Astrocyte (in vitro differentiated cells and primary cell): ENCODE results near the gene ERN1. TPM values are rescaled to one million over a fixed set of nuclear protein-coding genes. Genes with fewer than 3 reads are reported as not detected.
A peak's percentile ranks its signal among the peaks of the same experiment; 100 is the strongest.

Experiments
- DNase-seq: peaks from one replicate; pipeline ENCODE4 v3.0.0-alpha.2; 2010; ENCODE audit warnings: low read depth
- FAIRE-seq: peaks from 2 replicates; lab custom pipeline; 2011; peaks lifted over from hg19 to GRCh38; lab: Jason Lieb, UNC
- H2AFZ ChIP-seq: 2 replicates; pipeline ENCODE4 v1.6.0; 2012; ENCODE audit warnings: low read depth, low read length, inconsistent platforms
- H3K27ac ChIP-seq: 2 replicates; pipeline ENCODE4 v1.5.1; 2011; ENCODE audit warnings: low read depth, low read length, inconsistent platforms
- H3K27me3 ChIP-seq: 2 replicates; pipeline ENCODE4 v1.6.0; 2011; ENCODE audit warnings: low read length, inconsistent platforms; ENCODE audit not compliant: insufficient read depth
- H3K36me3 ChIP-seq: 2 replicates; pipeline ENCODE4 v1.5.1; 2011; ENCODE audit warnings: low read length, inconsistent platforms; ENCODE audit not compliant: insufficient read depth
- H3K4me1 ChIP-seq: 2 replicates; pipeline ENCODE4 v1.5.1; 2011; ENCODE audit warnings: low read length, inconsistent platforms; ENCODE audit not compliant: insufficient read depth
- H3K4me2 ChIP-seq: 2 replicates; pipeline ENCODE4 v1.6.0; 2012; ENCODE audit warnings: low read length, inconsistent platforms
- H3K4me3 ChIP-seq: 2 replicates; pipeline ENCODE4 v1.5.1; 2011; ENCODE audit warnings: low read depth, mild to moderate bottlenecking, low read length, inconsistent platforms; ENCODE audit not compliant: insufficient read depth
- H3K79me2 ChIP-seq: 2 replicates; pipeline ENCODE4 v1.6.0; 2012; ENCODE audit warnings: mild to moderate bottlenecking, low read length, inconsistent platforms; ENCODE audit not compliant: insufficient read depth
- H3K9ac ChIP-seq: 2 replicates; pipeline ENCODE4 v1.6.0; 2012; ENCODE audit warnings: mild to moderate bottlenecking, low read length, inconsistent platforms
- H3K9me3 ChIP-seq: 2 replicates; pipeline ENCODE4 v1.5.1; 2012; ENCODE audit warnings: low read depth, mild to moderate bottlenecking, low read length, inconsistent platforms; ENCODE audit not compliant: insufficient read depth
- H4K20me1 ChIP-seq: 2 replicates; pipeline ENCODE4 v1.6.0; 2012; ENCODE audit warnings: low read length, inconsistent platforms; ENCODE audit not compliant: insufficient read depth
- H3K27ac Mint-ChIP-seq: one replicate; pipeline ENCODE4 v1.8.0; 2021; ENCODE audit warnings: mild to moderate bottlenecking, mixed read lengths; ENCODE audit not compliant: unreplicated experiment
- H3K27me3 Mint-ChIP-seq: one replicate; pipeline ENCODE4 v1.8.0; 2021; ENCODE audit warnings: low read depth, mixed read lengths; ENCODE audit not compliant: unreplicated experiment
- H3K36me3 Mint-ChIP-seq: one replicate; pipeline ENCODE4 v1.8.0; 2021; ENCODE audit warnings: low read depth, mixed read lengths; ENCODE audit not compliant: unreplicated experiment
- H3K4me1 Mint-ChIP-seq: one replicate; pipeline ENCODE4 v1.8.0; 2021; ENCODE audit warnings: low read depth, mixed read lengths; ENCODE audit not compliant: unreplicated experiment
- H3K4me3 Mint-ChIP-seq: one replicate; pipeline ENCODE4 v1.8.0; 2021; ENCODE audit warnings: mild to moderate bottlenecking, moderate library complexity, mixed read lengths; ENCODE audit not compliant: unreplicated experiment
- H3K9me3 Mint-ChIP-seq: one replicate; pipeline ENCODE4 v1.8.0; 2021; ENCODE audit warnings: mild to moderate bottlenecking, mixed read lengths; ENCODE audit not compliant: unreplicated experiment
- EZH2 ChIP-seq: IDR thresholded peaks from 2 replicates; pipeline ENCODE4 v1.6.1; 2012; ENCODE audit warnings: mild to moderate bottlenecking, low read length, inconsistent platforms; ENCODE audit not compliant: insufficient read depth
- total RNA-seq: library from RNA; stranded (reverse); gene quantifications from 2 replicates; pipeline ENCODE4 v1.2.1, GENCODE V29; 2021
- TF ChIP-seq, protein P1 (sequence below): IDR thresholded peaks from 2 replicates; pipeline ENCODE4 v1.5.1; 2011; ENCODE audit warnings: low read depth, mild to moderate bottlenecking, inconsistent platforms, low read length, moderate library complexity; ENCODE audit not compliant: insufficient read depth

ERN1 gene
- total RNA-seq, 1 donor from 2014 or later, result 11.7 TPM

DNA sequence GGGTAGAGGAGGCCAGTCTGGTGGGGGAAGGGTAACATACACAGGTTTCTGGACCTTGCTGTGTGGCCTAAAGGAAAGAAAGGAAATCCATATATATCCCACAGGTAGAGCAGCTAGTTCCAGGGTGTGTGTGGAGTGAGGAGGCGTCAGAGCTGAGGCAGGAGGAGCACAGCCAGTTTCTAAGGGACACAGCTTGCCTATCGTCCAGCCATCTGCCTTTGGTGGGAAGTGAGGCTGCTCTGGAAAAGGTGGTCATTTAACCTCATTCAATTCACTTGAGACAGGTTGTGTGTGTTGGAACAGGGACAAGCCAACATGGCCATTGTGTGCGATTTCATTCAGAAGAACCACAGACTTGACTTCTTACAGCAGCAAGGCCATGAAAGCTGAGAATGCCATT lies 36.9 kb upstream of the ERN1 start:
- H3K27me3 ChIP-seq, result no peaks in the 10 kb centered on the region
- no peak for DNase-seq
- H3K79me2 ChIP-seq, result no peaks in the 10 kb centered on the region
- no peaks in the 10 kb centered on the region for H3K4me1 ChIP-seq
- no peak overlapping the region for H3K4me3 ChIP-seq
- Mint-ChIP-seq H3K4me3 (no peak overlapping the region), H3K36me3 (peaks cover 26% of the 10 kb centered on the region), H3K4me1 (peaks cover 4% of the 10 kb centered on the region), H3K27me3 (no peaks in the 10 kb centered on the region), H3K9me3 (no peaks in the 10 kb centered on the region), H3K27ac (no peak overlapping the region)
- TF ChIP-seq, protein P1, sequence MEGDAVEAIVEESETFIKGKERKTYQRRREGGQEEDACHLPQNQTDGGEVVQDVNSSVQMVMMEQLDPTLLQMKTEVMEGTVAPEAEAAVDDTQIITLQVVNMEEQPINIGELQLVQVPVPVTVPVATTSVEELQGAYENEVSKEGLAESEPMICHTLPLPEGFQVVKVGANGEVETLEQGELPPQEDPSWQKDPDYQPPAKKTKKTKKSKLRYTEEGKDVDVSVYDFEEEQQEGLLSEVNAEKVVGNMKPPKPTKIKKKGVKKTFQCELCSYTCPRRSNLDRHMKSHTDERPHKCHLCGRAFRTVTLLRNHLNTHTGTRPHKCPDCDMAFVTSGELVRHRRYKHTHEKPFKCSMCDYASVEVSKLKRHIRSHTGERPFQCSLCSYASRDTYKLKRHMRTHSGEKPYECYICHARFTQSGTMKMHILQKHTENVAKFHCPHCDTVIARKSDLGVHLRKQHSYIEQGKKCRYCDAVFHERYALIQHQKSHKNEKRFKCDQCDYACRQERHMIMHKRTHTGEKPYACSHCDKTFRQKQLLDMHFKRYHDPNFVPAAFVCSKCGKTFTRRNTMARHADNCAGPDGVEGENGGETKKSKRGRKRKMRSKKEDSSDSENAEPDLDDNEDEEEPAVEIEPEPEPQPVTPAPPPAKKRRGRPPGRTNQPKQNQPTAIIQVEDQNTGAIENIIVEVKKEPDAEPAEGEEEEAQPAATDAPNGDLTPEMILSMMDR, result no peak
- TF ChIP-seq EZH2, result no peak
- H3K9ac ChIP-seq, result no peak overlapping the region
- no peak for FAIRE-seq
- no peaks in the 10 kb centered on the region for H3K36me3 ChIP-seq
- H2AFZ ChIP-seq, result no peak overlapping the region
- H3K27ac ChIP-seq, result no peak overlapping the region
- no peaks in the 10 kb centered on the region for H3K9me3 ChIP-seq
- no peaks in the 10 kb centered on the region for H4K20me1 ChIP-seq
- H3K4me2 ChIP-seq, result no peak overlapping the region

DNA sequence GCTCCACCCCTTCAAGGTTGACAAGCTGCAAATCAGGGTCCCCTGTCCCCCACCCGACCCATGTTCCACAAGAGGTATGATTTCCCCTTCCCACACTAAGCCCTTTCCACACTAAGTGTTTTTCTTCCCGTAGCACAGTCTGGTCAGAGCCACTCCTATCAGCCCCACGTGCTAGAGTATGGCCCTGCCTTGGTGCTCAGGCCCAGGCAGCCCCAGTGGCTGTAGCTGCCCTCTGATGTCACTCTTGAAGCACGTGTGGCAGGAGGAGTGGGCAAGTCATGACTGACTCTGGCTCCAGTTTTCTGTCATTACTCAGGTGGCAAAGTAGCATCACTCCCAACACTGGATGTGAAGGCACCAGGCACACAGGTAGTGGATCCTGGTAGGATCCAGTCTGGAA lies 35.4 kb upstream of the ERN1 start:
- H3K4me1 ChIP-seq, result no peaks in the 10 kb centered on the region
- no peak overlapping the region for H3K4me2 ChIP-seq
- Mint-ChIP-seq H3K4me1 (peaks cover 9% of the 10 kb centered on the region), H3K4me3 (no peak overlapping the region), H3K36me3 (peaks cover 18% of the 10 kb centered on the region), H3K27ac (no peak overlapping the region), H3K27me3 (no peaks in the 10 kb centered on the region), H3K9me3 (no peaks in the 10 kb centered on the region)
- H3K79me2 ChIP-seq, result no peaks in the 10 kb centered on the region
- FAIRE-seq, result no peak
- TF ChIP-seq EZH2, result no peak
- TF ChIP-seq, protein P1, result no peak
- H3K27me3 ChIP-seq, result no peaks in the 10 kb centered on the region
- no peak overlapping the region for H2AFZ ChIP-seq
- H4K20me1 ChIP-seq, result no peaks in the 10 kb centered on the region
- no peak overlapping the region for H3K4me3 ChIP-seq
- no peak for DNase-seq
- no peaks in the 10 kb centered on the region for H3K36me3 ChIP-seq
- no peak overlapping the region for H3K27ac ChIP-seq
- no peak overlapping the region for H3K9ac ChIP-seq
- H3K9me3 ChIP-seq, result no peaks in the 10 kb centered on the region

DNA sequence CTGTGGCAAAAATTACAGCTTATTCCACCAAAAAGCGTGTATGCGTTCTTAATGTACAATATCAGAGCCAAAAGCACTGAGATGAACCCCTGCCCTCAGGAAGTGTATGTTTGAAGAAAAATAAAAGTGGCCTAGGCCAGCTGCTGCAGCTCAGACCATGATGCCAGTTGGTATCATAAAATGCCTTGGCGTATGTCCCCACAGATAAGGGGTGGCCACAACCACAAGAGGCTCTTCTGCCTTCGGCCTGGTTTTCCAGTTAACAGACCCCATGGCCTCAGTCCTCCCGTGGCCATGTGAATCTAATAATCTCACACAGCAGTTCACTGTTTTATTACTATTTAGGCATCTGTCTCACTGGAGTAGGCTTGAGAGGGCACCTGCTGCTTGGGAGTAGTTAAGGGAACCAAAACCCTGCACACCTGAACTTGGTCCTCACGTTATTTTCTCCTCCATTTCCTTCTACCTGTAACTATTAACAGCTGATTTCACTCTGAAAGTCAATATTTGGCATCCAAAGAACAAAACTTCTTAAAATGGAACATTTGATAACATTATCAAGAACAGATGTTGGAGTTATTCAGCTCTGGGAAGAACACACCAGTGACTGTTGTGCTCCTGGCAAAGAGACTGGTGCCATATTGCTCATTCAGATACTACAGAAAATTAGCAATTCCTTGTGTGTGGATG lies 34.8 kb upstream of the ERN1 start:
- Histone ChIP-seq H3K36me3 (no peaks in the 10 kb centered on the region), H3K79me2 (no peaks in the 10 kb centered on the region)
- no peak for FAIRE-seq

More for the DNA sequence above, 34.8 kb upstream of the ERN1 start:
- H3K9ac ChIP-seq, result no peak overlapping the region
- no peak overlapping the region for H3K27ac ChIP-seq
- H3K4me1 ChIP-seq, result no peaks in the 10 kb centered on the region
- Mint-ChIP-seq H3K36me3 (peaks cover 16% of the 10 kb centered on the region), H3K4me1 (peaks cover 9% of the 10 kb centered on the region), H3K4me3 (no peak overlapping the region), H3K27ac (peak overlapping the region; percentile 34), H3K9me3 (no peaks in the 10 kb centered on the region), H3K27me3 (no peaks in the 10 kb centered on the region)
- H3K27me3 ChIP-seq, result no peaks in the 10 kb centered on the region
- H3K9me3 ChIP-seq, result no peaks in the 10 kb centered on the region
- no peak overlapping the region for H3K4me3 ChIP-seq
- no peak overlapping the region for H3K4me2 ChIP-seq
- H4K20me1 ChIP-seq, result no peaks in the 10 kb centered on the region
- no peak for DNase-seq
- H2AFZ ChIP-seq, result no peak overlapping the region
- TF ChIP-seq, protein P1, result no peak
- TF ChIP-seq EZH2, result no peak
